Natural killer cell (primary cell): ENCODE data around the gene ITPKC. TPM values are rescaled to one million over a fixed set of nuclear protein-coding genes. Genes with fewer than 3 reads are reported as not detected.

Source experiments
- ATAC-seq, 3 donors: fragments of 150-1000 bp in 2 of 3; fragments of 200-7000 bp in 1 of 3; cut with Tn5 transposase; 1 replicate in 1 of 3; 2 replicates in 2 of 3; pipeline ENCODE4 v1.10.0; 2021; ENCODE audit warnings: mild to moderate bottlenecking in 2 of 3, moderate library complexity in 2 of 3
- DNase-seq, 2 donors: peaks; one replicate each; pipeline versions ENCODE4 v3.0.0 to v3.0.0-alpha.2; 2013 to 2021; ENCODE audit warnings: mixed read lengths in 1 of 2
- H3K27ac ChIP-seq: one replicate; pipeline ENCODE4 v1.5.1; 2013; ENCODE audit warnings: mild to moderate bottlenecking, low read length
- H3K27me3 ChIP-seq: one replicate; pipeline ENCODE4 v1.6.1; 2013; ENCODE audit warnings: low read length; ENCODE audit not compliant: control insufficient read depth, insufficient read depth
- H3K36me3 ChIP-seq: one replicate; pipeline ENCODE4 v1.6.1; 2013; ENCODE audit warnings: low read length; ENCODE audit not compliant: control insufficient read depth, insufficient read depth
- H3K4me1 ChIP-seq: one replicate; pipeline ENCODE4 v1.6.1; 2013; ENCODE audit warnings: low read length; ENCODE audit not compliant: control insufficient read depth, insufficient read depth
- H3K4me3 ChIP-seq: one replicate; pipeline ENCODE4 v1.5.1; 2013; ENCODE audit warnings: low read length
- H3K9me3 ChIP-seq: one replicate; pipeline ENCODE4 v1.6.1; 2013; ENCODE audit warnings: low read length; ENCODE audit not compliant: control insufficient read depth, insufficient read depth
- H3K27ac Mint-ChIP-seq, 2 donors: one replicate each; pipeline ENCODE4 v1.8.0; 2022; ENCODE audit warnings: mild to moderate bottlenecking in 2 of 2, mixed read lengths in 2 of 2, moderate library complexity in 1 of 2
- H3K27me3 Mint-ChIP-seq, 2 donors: one replicate each; pipeline ENCODE4 v1.8.0; 2022; ENCODE audit warnings: low read depth in 2 of 2, mixed read lengths in 2 of 2
- H3K36me3 Mint-ChIP-seq: one replicate; pipeline ENCODE4 v1.8.0; 2022; ENCODE audit warnings: mixed read lengths
- H3K4me1 Mint-ChIP-seq, 2 donors: one replicate each; pipeline ENCODE4 v1.8.0; 2022; ENCODE audit warnings: mixed read lengths in 2 of 2
- H3K4me3 Mint-ChIP-seq: one replicate; pipeline ENCODE4 v1.8.0; 2022; ENCODE audit warnings: mild to moderate bottlenecking, moderate library complexity, mixed read lengths
- H3K9me3 Mint-ChIP-seq, 2 donors: one replicate each; pipeline ENCODE4 v1.8.0; 2022; ENCODE audit warnings: mixed read lengths in 2 of 2
- WGBS: methylation state at CpG from one replicate; pipeline ENCODE4 v1.1.7; 2013; ENCODE audit warnings: missing lambda C conversion rate; ENCODE audit not compliant: insufficient coverage; 5-methylcytosine and 5-hydroxymethylcytosine counted together
- intact Hi-C: fragments of 100-400 bp; cut with micrococcal nuclease; formaldehyde crosslinking; loops from one replicate; pipeline ENCODE4 v1.14.2; 2022
- total RNA-seq, 4 donors: library from RNA; stranded (reverse); fragments of 120-200 nt in 1 of 4; gene quantifications; one replicate each; pipeline versions ENCODE4 v1.2.3 to v1.2.4, GENCODE V29; 2013 to 2022
- TF ChIP-seq, protein P1 (sequence below): fragments of 200-600 bp; IDR thresholded peaks from one replicate; pipeline ENCODE4 v1.8.0; 2022; ENCODE audit warnings: antibody characterized with exemption

The ITPKC gene
- total RNA-seq, 3 donors from 2014 or later (not counting 1 experiment from before 2014, with no cell fraction given): 8.7 to 11.1 (median 11.0) TPM

DNA sequence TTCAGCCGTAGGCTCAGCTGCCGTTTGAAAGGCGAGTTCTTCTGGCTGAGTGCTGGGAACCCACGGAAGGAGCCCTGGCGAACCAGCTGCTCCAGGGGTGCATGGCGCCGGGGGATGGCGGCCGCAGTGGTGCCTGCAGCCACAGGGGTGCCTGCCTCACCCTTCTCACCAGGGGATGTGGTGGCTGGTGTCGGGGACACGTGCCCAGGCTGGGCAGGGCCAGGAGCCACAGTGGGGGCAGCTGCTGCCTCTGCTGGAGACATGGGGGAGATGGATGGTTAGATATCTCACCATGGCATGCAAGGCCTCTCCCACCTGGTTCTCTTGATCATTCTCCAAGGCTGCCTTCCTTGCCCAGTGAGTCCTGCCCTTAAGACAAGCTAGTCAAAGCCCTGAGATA lies 43.5 kb upstream of the ITPKC start:
- Mint-ChIP-seq H3K4me1 (no peaks in the 10 kb centered on the region), H3K36me3 (no peaks in the 10 kb centered on the region), H3K4me3 (no peak overlapping the region), H3K27ac (no peak overlapping the region), H3K9me3 (no peaks in the 10 kb centered on the region), H3K27me3 (no peaks in the 10 kb centered on the region)
- Histone ChIP-seq H3K27me3 (no peaks in the 10 kb centered on the region), H3K36me3 (peaks cover 12% of the 10 kb centered on the region), H3K9me3 (peaks cover 6% of the 10 kb centered on the region), H3K4me3 (peak overlapping the region; percentile 18), H3K27ac (no peak overlapping the region), H3K4me1 (peaks cover 26% of the 10 kb centered on the region)
- 46% methylated on average over 11 of the region's 11 CpGs for WGBS
- TF ChIP-seq, protein P1, sequence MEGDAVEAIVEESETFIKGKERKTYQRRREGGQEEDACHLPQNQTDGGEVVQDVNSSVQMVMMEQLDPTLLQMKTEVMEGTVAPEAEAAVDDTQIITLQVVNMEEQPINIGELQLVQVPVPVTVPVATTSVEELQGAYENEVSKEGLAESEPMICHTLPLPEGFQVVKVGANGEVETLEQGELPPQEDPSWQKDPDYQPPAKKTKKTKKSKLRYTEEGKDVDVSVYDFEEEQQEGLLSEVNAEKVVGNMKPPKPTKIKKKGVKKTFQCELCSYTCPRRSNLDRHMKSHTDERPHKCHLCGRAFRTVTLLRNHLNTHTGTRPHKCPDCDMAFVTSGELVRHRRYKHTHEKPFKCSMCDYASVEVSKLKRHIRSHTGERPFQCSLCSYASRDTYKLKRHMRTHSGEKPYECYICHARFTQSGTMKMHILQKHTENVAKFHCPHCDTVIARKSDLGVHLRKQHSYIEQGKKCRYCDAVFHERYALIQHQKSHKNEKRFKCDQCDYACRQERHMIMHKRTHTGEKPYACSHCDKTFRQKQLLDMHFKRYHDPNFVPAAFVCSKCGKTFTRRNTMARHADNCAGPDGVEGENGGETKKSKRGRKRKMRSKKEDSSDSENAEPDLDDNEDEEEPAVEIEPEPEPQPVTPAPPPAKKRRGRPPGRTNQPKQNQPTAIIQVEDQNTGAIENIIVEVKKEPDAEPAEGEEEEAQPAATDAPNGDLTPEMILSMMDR: no peak
- intact Hi-C loops: loop anchor here (1.0 to 5.0 kb wide), 2 partner anchors 14 to 44 kb away; partner anchors contain the start of genes COQ8B and ITPKC
- ATAC-seq (peak; percentile 80 to 98 (median 87)), DNase-seq (peak; percentile 36 to 70)

DNA sequence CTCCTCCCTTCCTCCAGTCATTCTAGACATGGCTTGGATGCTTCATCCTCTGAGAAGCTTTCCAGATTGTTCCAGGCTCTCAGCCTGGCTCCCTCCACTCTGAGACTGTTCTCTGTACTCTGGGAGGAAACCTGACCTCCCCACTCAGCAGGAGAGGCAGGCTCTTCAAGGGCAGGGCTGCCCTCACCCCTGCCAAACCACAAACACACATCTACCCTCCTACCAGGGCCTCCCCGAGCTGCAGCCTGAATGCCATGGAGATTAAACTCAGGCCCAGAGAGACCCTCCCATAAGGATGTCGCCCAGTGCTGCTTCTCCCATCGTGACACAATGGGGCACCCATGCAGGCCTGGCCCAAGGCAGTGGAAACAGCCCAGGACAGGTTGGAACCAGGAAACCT lies 42.6 kb upstream of the ITPKC start:
- TF ChIP-seq, protein P1: no peak
- peak overlapping the region; percentile 47 for H3K27ac ChIP-seq
- intact Hi-C loops: loop anchor here (5.0 kb wide), 1 partner anchor 43 kb away; the partner anchor contains the start of genes COQ8B and ITPKC
- Mint-ChIP-seq H3K36me3 (no peaks in the 10 kb centered on the region), H3K4me3 (no peak overlapping the region), H3K4me1 (no peaks in the 10 kb centered on the region), H3K9me3 (no peaks in the 10 kb centered on the region), H3K27ac (no peak overlapping the region), H3K27me3 (no peaks in the 10 kb centered on the region)
- H3K27me3 ChIP-seq: no peaks in the 10 kb centered on the region
- DNase-seq (no peak), ATAC-seq (peak in 2 of 3 donors; percentile 46 to 64)
- peaks cover 26% of the 10 kb centered on the region for H3K4me1 ChIP-seq
- WGBS: 51% methylated on average over 3 of the region's 3 CpGs
- peaks cover 6% of the 10 kb centered on the region for H3K36me3 ChIP-seq
- H3K9me3 ChIP-seq: peaks cover 2% of the 10 kb centered on the region
- no peak overlapping the region for H3K4me3 ChIP-seq

DNA sequence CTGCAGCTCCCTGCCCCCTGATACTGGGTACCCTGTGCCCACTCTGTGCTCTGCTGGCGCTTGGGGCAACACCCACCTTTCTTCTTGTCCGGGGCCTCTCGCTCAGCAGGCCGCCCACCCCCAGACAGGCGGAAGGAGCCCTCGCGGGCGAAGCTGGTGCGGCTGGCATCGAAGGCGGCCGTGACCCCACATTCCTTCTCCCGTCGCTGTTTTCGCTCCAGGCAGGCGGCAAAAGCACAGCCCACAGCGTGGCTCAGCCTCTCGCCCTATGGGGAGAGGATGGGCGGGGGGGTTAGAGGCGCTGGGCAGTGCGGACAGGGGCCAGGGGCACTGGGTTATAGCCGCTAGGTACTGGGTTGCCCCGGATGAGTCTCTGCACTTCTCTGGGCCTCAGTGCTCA lies 39.8 kb upstream of the ITPKC start:
- no peak for ATAC-seq
- Mint-ChIP-seq H3K4me1 (no peaks in the 10 kb centered on the region), H3K36me3 (no peaks in the 10 kb centered on the region), H3K27me3 (no peaks in the 10 kb centered on the region), H3K9me3 (no peaks in the 10 kb centered on the region), H3K27ac (peak overlapping the region in 1 of 2 donors; percentile 6), H3K4me3 (no peak overlapping the region)
- Histone ChIP-seq H3K9me3 (no peaks in the 10 kb centered on the region), H3K36me3 (no peaks in the 10 kb centered on the region), H3K4me1 (peaks cover 26% of the 10 kb centered on the region), H3K27me3 (no peaks in the 10 kb centered on the region), H3K4me3 (no peak overlapping the region), H3K27ac (no peak overlapping the region)
- intact Hi-C loops: no loop called here
- WGBS: 96% methylated on average over 23 of the region's 23 CpGs
- TF ChIP-seq, protein P1: no peak
- no peak for DNase-seq

DNA sequence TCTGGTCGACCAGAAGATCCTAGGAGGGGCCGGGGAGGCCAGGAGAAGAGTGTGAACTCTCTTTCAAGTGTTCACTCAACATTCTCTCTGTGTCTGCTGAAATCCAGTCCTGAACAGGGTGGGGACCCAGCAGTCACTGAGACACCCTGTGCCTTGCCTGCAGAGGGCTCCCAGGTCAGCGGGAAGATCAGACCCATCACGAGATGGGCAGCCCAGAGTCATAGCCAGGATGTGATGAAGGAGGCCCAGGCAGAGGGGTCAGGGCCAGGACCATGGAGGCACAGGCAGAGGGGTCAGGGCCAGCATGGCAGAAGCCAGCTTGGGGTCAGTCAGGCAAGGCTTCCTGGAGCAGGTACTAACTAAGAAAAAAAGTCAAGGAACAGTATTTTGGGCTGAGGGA lies 35.9 kb upstream of the ITPKC start:
- H3K27me3 ChIP-seq: no peaks in the 10 kb centered on the region
- ATAC-seq (no peak), DNase-seq (no peak)
- no peaks in the 10 kb centered on the region for H3K36me3 ChIP-seq
- Mint-ChIP-seq H3K4me1 (peaks cover 0 to 17% of the 10 kb centered on the region in 2 donors), H3K36me3 (no peaks in the 10 kb centered on the region), H3K27ac (no peak overlapping the region), H3K27me3 (no peaks in the 10 kb centered on the region), H3K9me3 (no peaks in the 10 kb centered on the region), H3K4me3 (no peak overlapping the region)
- no peak overlapping the region for H3K27ac ChIP-seq
- intact Hi-C loops: no loop called here
- no peak overlapping the region for H3K4me3 ChIP-seq
- TF ChIP-seq, protein P1: no peak
- H3K4me1 ChIP-seq: no peaks in the 10 kb centered on the region
- no peaks in the 10 kb centered on the region for H3K9me3 ChIP-seq
- WGBS: 86% methylated on average over 4 of the region's 4 CpGs
